Body of pancreas (tissue), 4 donors: ENCODE results near the gene CDKAL1. TPM values are rescaled to one million over a fixed set of nuclear protein-coding genes. Genes with fewer than 3 reads are reported as not detected.

Experiments
- ATAC-seq: fragments of 150-250 bp; one replicate; pipeline ENCODE4 v1.9.1; 2016
- DNase-seq, 4 donors: peaks; one replicate each; pipeline ENCODE4 v3.0.0-alpha.2; 2019
- H3K27ac ChIP-seq, 4 donors: fragments of 200-600 bp; sonication (generic); 1 replicate in 3 of 4; 2 replicates in 1 of 4; pipeline versions ENCODE4 v1.5.1 to v1.6.1; 2016 to 2019; ENCODE audit warnings: mild to moderate bottlenecking in 1 of 4, mixed read lengths in 1 of 4, moderate library complexity in 1 of 4
- H3K27me3 ChIP-seq, 2 donors: fragments of 200-600 bp; sonication (generic); one replicate each; pipeline ENCODE4 v1.6.0; 2016; ENCODE audit warnings: mild to moderate bottlenecking in 1 of 2
- H3K36me3 ChIP-seq, 2 donors: fragments of 200-600 bp; sonication (generic); replicated peaks in 1 of 2; 2 replicates each; pipeline ENCODE4 v1.5.1; 2016; ENCODE audit warnings: low read depth in 2 of 2; ENCODE audit not compliant: insufficient read depth in 1 of 2
- H3K4me1 ChIP-seq: fragments of 200-600 bp; sonication (generic); one replicate; pipeline ENCODE4 v1.6.0; 2016
- H3K4me3 ChIP-seq, 2 donors: fragments of 200-600 bp; sonication (generic); 1 replicate in 1 of 2; 2 replicates in 1 of 2; pipeline ENCODE4 v1.5.1; 2016 to 2019
- H3K9me3 ChIP-seq, 3 donors: fragments of 200-600 bp; sonication (generic); 1 replicate in 2 of 3; 2 replicates in 1 of 3; pipeline ENCODE4 v1.5.1; 2016
- CTCF ChIP-seq, 7 experiments: fragments of 450-650 bp in 4 of 7; fragments of 200-600 bp in 3 of 7; sonication (generic) in 3 of 7; IDR thresholded peaks; one replicate each; pipeline ENCODE4 v1.5.1; 2016 to 2019; ENCODE audit warnings: antibody characterized with exemption in 7 of 7
- POLR2A ChIP-seq, 3 donors: fragments of 450-650 bp; IDR thresholded peaks; one replicate each; pipeline ENCODE4 v1.6.1; 2016; ENCODE audit warnings: antibody characterized with exemption in 3 of 3, mild to moderate bottlenecking in 2 of 3
- WGBS, 2 donors: methylation state at CpG; one replicate each; pipeline ENCODE4 v1.1.5; 2017; 5-methylcytosine and 5-hydroxymethylcytosine counted together
- intact Hi-C: fragments of 100-400 bp; cut with DNase I; formaldehyde crosslinking; loops from one replicate; pipeline ENCODE4 v1.15.1; 2023
- total RNA-seq, 2 donors: library from RNA; depleted of rRNA; stranded (reverse); fragments of >200 nt; gene quantifications; one replicate each; pipeline ENCODE4 v1.1.0, GENCODE V29; 2016

The CDKAL1 gene
- total RNA-seq, 2 donors from 2014 or later, result 16.3 to 18.1 TPM

- Histone ChIP-seq H3K9me3 (no peaks in the 10 kb centered on the region), H3K4me3 (no peak overlapping the region), H3K4me1 (peaks cover 40% of the 10 kb centered on the region), H3K27me3 (no peaks in the 10 kb centered on the region), H3K36me3 (no peaks in the 10 kb centered on the region), H3K27ac (no peak overlapping the region)
- DNase-seq, result no peak
- intact Hi-C loops, result no loop called here
- 83 to 85% methylated on average over 2 of the region's 2 CpGs for WGBS, 2 donors
- no peak for ATAC-seq
- no peak for TF ChIP-seq CTCF (IDR thresholded peaks at IDR 0.05)
- TF ChIP-seq POLR2A (IDR thresholded peaks at IDR 0.05), result no peak
Measured at GRCh38 chr6:20658053-20658452, 123.8 kb downstream of the CDKAL1 start.

- Histone ChIP-seq H3K27me3 (no peaks in the 10 kb centered on the region), H3K4me1 (peaks cover 38% of the 10 kb centered on the region), H3K27ac (no peak overlapping the region), H3K9me3 (no peaks in the 10 kb centered on the region), H3K4me3 (no peak overlapping the region), H3K36me3 (no peaks in the 10 kb centered on the region)
- ATAC-seq, result no peak
- no peak for DNase-seq
- intact Hi-C loops, result no loop called here
- 95 to 99% methylated on average over 5 of the region's 5 CpGs for WGBS, 2 donors
- TF ChIP-seq POLR2A (IDR thresholded peaks at IDR 0.05), result no peak
Measured at GRCh38 chr6:20658516-20658915, 124.3 kb downstream of the CDKAL1 start.

GRCh38 chr6:20660534-20660933 is 126.3 kb downstream of the CDKAL1 start:
- H3K27me3 ChIP-seq, result no peaks in the 10 kb centered on the region
- DNase-seq (no peak), ATAC-seq (peak; percentile 75)
- no peaks in the 10 kb centered on the region for H3K36me3 ChIP-seq
- H3K4me3 ChIP-seq, result no peak overlapping the region
- intact Hi-C loops, result no loop called here
- TF ChIP-seq POLR2A (IDR thresholded peaks at IDR 0.05), result no peak
- TF ChIP-seq CTCF (IDR thresholded peaks at IDR 0.05), result no peak
- no peaks in the 10 kb centered on the region for H3K9me3 ChIP-seq
- 21 to 26% methylated on average over 3 of the region's 3 CpGs for WGBS, 2 donors
- H3K4me1 ChIP-seq, result peaks cover 38% of the 10 kb centered on the region
- peak overlapping the region in 3 of 4 donors; percentile 8 to 59 (median 30) for H3K27ac ChIP-seq

GRCh38 chr6:20661721-20662120 is 127.5 kb downstream of the CDKAL1 start:
- Histone ChIP-seq H3K4me3 (no peak overlapping the region), H3K4me1 (peaks cover 38% of the 10 kb centered on the region), H3K9me3 (no peaks in the 10 kb centered on the region), H3K27ac (peak overlapping the region in 1 of 4 donors; percentile 59), H3K27me3 (no peaks in the 10 kb centered on the region), H3K36me3 (no peaks in the 10 kb centered on the region)
- ATAC-seq (no peak), DNase-seq (peak in 2 of 4 donors; percentile 10 to 23)
- TF ChIP-seq POLR2A (IDR thresholded peaks at IDR 0.05), result no peak
- TF ChIP-seq CTCF (IDR thresholded peaks at IDR 0.05), result no peak
- intact Hi-C loops, result no loop called here

GRCh38 chr6:20664250-20664649 is 130.0 kb downstream of the CDKAL1 start:
- ATAC-seq (no peak), DNase-seq (no peak)
- TF ChIP-seq CTCF (IDR thresholded peaks at IDR 0.05) (no peak), POLR2A (IDR thresholded peaks at IDR 0.05) (no peak)
- intact Hi-C loops, result no loop called here
- peaks cover 30% of the 10 kb centered on the region for H3K4me1 ChIP-seq
- WGBS, 2 donors, result 86 to 93% methylated on average over 1 of the region's 1 CpG
- no peaks in the 10 kb centered on the region for H3K27me3 ChIP-seq
- H3K4me3 ChIP-seq, result no peak overlapping the region
- no peaks in the 10 kb centered on the region for H3K9me3 ChIP-seq
- no peaks in the 10 kb centered on the region for H3K36me3 ChIP-seq
- no peak overlapping the region for H3K27ac ChIP-seq
